ENCODE measurements around the gene MRPL32.
A peak's percentile ranks its signal among the peaks of the same experiment; 100 is the strongest.

MRPL32 gene

DNA sequence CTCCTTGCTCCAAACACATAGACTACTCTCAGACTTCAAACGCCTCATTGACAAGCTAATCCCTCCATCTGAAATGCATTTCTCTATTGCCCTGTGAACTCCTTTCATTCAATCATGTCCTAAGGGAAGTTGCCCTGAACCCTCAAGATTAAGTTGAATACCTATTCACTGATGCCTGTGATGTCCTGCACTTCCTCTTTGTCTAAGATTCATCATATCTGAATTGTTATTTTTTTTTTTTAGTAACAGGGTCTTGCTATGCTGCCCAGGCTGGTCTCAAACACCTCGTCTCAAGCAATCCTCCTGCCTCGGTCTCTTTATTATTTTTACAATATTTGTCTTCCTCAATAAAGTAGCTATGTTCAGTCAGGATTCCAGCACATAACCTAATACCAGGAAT, 3.4 kb upstream of the MRPL32 start:
- DNase-seq: no peak

DNA sequence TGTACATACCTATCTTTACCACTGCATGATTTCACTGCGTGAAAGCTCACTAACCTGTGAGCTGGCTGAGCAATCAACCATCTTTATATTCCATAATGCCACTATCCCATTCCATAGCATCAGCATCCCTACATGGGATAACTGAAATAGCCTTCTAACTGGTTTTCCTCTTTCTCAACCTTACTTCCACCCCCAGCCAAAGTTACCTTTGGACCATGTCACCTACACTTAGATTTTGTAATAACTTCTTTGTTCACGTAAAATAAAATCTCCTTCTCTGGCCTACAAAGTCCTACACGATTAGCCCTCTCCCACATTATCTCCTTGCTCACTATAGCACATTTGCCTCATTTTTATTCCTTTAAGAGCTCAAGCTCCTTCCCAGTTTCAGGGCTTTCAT, 2.7 kb upstream of the MRPL32 start:
- no peak for DNase-seq

DNA sequence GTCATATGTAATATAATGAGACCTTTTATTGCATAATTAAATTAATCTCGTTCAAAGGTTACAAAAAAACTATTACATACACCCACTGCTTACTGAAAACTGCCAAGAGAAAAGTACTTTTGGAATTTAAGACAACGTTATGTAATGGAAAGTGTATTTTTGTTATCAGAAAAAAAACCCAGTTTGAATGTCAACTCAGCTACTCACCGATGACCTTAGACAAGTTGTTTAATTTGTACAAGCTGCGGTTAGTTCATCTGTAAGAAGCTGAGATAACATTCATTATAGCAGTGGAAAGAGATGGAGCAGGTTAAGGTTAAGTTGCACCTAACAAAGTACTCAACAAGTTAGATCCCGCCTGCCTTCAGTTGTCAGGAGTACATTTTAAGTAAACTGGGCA, 1.3 kb upstream of the MRPL32 start:
- no peak for DNase-seq

DNA sequence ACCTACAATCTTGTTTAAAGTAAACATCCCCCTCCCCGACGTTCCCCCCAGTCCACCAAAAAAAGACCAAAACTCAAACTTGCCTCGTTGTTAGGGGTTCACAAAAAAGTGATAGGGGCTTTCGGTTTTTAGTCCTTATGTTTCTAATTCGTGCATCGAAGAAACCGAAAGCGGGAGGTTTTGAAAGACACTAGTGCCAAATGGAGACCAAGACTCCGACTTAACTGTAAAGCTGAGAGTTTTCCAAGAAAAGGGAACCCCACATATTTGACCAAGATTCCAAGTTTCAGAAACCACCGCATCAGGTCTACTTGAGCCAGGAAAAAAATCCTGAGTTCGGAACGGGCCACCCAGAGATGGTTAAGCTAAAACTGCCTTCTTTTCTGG, 736 bp upstream of the MRPL32 start:
- no peak for DNase-seq

DNA sequence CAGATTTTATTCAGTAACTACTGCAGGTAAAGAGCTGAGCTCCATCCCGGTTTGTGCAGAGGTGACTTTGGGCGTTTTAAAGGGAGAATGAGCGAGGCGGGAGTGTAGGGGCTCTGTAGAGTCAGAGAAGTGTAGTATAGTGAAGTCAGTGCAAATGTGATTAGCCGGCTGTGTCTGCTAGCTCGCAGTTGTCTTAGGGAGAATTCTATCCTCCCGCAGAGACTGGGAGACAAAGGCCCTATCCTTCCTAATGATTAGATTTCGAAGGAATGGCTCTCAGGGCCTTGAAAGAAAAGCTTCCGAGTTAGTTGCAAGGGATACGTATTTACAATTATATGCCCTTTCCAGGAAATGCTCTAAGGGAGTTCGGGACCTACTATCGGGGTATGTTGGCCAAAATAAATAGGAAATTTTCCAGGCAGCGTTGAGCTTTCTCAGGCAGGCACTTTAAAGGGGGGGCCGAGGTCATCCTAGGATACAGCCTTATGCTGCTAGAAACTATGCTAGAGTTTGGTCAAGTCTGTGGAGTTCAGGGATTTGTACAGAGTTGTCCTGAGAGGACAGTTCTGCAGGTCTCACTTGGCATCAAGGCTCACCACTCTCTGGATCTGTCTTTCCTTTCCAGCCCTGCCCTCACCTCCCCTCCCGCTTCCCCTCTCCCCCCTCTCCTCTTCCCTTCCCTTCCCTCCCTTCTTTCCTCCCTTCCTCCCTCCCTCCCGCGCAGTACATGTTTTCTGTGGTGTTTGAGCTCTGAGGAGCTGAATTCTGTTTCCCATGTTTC, 825 bp downstream of the MRPL32 start:
- no peak for DNase-seq

DNA sequence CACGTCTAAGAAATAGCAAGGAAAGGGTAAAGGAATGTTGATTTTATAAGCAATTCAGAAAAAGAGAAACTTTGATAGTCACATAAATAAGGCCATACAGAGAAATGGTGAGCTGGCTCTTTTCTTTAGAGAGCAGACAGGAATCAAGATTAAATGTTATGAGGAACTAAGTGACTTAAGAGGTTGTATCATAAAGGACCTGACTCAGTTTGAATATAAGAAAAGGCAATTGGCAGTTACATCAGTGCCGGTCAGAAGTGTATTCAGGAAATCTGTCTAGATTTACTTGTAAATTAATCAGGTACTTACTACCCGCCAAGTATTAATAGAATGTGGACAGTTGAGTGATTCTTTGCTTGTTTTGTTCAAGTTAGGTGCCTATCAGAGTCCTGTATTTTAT, 2.1 kb downstream of the MRPL32 start:
- DNase-seq: no peak

DNA sequence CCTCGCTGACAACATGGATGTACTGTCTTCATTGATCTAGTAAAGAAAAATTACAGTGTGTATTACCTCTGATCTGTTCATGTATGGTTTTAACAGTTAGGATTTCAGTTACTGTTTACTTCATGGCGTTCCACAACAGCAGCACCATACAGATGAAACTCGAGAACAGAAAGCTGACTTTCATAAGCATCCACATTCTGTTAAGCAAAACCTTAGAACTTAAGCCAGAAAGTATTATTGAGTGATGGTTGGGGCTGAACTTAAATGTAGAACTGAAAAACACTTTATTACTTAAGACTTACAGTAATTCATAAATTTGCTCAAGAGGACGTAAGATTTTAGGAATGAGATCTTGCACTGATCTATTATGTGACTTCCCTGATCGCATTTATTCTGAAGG, 3.7 kb downstream of the MRPL32 start:
- DNase-seq: no peak

DNA sequence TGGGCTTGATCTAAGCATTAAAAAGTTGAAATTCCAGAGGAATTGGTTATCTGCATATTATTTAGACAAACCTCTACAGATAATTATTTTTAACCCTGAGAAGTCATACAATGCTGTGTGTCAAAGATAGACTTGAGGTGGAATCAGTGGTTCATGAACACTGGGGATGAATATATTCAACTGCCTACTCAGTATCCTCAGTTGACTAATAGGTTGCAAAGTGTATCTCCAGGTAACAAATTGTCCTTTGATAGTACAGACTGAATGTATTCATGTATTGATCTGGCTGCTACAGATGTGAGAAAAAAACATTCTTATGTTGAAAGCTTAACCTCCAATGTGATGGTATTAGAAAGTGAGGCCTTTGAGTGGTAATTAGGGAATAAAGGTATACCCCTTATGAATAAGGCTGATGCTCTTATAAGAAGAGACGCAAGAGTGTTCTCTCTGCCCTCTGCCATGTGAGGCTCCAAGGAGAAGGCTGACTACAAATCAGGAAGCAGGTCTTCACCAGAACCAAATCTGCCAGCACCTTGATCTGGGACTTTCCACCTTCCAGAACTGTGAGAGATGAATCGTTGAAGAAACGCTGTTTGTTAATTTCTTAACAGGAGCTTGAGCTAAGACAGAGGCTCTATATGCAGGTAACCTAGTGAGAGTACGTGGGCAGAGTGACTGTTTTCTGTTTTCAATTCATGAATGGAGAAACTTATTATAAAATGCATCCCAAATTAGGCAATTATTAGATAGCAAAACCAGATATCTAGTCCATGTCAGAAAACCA, 7.5 kb downstream of the MRPL32 start:
- DNase-seq: no peak

DNA sequence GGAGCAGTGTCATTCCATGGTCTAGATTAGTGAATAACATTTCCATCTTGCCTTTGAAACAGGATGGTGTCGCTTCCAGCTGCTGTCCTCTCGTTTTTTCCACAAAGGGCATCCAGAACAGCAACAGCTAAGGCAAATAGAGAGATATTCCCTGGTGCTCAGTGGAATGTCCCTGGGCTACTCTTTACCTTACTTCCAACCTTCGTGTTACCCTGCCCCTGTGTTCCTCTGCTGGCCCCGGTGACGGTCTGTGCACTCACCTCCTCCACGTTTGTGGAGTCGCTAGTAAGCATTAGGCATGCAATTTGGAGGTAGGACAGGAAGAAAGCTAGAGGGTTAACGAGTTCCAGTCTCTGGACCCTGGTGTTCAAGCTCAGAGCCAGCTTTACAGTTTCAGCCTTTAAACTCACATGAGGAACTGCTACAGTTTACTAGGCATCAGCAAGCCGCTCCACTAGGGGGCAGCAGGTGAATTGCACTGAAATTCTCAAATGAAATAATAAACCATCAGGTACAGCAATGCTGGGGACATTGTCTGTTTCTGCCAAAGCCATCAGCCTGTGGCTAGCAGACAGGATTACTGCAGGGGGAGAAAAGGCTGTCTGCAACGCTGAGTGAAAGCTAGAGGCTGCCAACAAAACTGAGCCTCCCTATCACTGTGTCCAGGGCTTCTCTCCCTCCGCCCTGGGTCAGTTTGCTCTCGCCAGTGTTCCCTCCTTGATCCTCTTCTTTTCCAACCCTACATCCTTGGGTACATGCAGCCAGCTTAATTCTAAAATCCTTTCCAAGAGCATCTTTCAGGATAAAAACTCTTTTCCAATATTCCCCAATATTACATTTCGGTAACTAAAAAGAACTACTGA, 9.0 kb downstream of the MRPL32 start:
- DNase-seq: peak; percentile 74 to 80

DNA sequence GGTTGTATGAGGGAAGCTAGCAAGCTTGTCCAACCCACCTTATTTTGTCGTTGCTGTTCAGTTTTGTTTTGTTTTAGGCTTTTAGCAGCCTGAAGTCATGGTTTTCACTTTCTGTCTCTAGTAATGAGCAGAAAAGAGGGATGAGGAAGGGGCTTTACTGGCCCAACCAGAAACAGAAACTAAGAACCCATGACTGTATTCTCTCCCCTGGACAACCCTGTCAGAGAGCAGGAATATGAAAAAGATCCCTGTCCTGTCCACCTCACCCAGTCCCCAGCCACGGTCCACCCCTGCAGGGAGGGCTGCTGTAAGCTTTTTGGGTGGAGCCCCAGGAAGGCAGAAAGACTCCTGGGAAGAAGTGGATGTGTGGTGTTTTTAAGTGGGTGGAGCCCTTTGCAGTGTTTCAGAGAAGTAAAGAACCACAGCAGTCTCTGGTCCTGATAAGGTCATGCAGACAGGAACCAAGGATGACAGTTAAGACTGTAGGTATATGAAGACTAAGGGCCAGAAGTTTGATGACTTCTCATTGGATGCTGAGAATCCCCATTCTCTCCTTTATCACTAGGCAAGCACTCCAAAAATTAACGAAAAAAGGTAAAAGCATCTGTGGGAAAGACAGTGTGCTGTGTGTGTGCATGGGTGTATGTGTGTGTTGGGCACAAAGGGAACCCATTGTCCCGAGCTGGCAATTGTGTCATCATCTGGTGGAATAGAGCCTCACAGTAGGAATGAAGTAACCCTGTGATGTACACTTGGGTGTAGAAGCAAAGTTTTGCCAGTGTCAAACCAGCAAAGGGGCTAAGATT, 13.8 kb downstream of the MRPL32 start:
- no peak for DNase-seq

DNA sequence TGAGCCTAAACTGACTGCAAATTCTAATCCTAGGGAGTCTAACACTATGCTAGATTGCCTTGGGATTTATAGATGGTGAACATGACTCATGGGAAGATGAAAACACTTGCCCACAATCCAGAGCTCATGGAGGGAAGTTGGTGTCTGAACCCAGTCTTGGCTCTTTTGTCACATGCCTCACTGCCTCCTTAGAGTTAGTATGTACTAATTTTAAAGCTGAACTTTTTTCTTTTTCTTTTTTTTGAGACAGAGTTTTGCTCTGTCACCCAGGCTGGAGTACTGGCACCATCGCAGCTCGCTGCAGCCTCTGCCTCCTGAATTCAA, 14.4 kb downstream of the MRPL32 start:
- no peak for DNase-seq

DNA sequence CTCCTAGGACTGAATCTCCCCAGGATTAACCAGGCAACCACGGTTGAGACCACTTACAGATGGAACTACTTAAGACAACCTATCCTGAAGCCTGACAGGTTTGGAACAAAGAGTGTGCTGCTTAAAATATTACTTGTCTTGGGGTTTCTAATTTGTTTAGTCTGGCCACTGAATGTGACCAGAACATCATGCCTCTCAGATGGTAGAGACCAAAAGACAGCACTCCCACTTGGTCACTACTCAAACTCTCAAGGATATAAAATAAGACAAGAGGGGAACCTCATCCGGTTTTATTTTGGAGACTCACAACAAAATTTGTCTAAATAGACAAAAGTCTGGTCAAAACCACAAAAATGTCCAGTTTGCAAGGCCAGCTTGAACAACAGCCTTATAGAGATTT, 15.3 kb downstream of the MRPL32 start:
- no peak for DNase-seq

DNA sequence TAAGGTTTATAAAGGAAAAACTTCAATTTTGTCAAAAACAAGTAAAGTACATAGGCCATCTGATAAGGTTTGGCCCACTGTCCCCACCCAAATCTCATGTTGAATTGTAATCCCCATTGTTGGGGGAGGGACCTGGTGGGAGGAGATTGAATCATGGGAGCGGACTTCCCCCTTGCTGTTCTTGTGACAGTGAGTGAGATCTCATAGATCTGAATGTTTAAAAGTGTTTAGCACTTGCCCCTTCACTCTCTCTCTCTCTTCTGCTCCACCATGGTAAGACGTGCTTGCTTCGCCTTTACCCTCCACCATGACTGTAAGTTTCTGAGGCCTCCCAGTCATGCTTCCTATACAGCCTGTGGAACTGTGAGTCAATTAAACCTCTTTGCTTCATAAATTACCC, 18.2 kb downstream of the MRPL32 start:
- DNase-seq: no peak

DNA sequence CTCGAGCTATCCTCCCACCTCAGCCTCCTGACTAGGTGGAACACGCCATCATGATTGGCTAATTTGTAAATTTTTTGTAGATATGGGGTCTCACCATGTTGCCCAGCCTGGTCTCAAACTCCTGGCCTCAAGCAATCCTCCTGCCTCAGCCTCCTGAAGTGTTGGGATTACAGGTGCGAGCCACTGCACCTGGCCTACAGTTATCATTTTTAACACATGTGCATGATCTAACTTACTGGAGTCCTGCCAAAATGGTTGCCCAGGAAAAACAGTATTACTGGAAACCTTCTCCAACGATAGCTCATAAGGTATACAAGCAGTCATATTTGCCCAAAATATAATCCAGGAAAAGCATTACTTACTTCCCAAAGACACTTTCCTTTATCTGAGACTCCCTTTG, 20.2 kb downstream of the MRPL32 start:
- no peak for DNase-seq

DNA sequence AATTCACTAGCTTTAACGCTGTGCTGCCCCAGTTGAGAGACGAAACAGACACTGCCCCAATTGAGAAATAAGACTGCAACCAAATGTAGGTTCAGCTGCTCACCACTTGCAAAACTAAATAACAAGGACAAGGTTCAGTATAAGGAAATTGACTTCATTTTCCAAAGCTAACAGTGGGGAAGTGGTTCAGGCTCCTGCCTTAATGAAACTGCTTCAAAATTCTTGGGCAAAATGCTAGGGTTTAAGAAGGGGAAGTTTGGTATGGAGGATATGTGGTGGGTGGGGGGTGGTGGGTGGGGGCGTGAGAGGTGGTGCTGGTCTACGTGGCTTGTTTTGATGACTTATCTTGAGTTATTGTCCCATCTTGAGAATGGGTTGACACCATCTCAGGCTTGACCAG, 21.8 kb downstream of the MRPL32 start:
- no peak for DNase-seq

DNA sequence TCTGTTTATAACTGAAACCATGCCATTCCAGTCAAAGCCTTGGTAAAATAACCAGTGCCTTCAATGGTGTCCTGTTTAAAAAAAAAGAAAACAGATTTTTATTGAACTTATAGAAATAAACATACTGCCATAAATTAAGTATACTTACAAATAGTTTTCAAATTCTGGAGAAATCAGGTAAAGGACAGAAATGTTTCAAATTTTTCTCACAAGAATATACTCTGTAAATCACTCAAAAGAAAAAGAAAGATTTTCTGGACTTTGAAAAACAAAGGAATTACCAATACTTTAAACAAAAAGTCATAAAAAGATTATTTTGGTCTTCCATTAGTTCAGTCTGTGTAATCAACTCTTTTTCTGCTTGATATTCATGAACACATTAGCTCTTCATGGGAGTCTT, 23.9 kb downstream of the MRPL32 start:
- no peak for DNase-seq

DNA sequence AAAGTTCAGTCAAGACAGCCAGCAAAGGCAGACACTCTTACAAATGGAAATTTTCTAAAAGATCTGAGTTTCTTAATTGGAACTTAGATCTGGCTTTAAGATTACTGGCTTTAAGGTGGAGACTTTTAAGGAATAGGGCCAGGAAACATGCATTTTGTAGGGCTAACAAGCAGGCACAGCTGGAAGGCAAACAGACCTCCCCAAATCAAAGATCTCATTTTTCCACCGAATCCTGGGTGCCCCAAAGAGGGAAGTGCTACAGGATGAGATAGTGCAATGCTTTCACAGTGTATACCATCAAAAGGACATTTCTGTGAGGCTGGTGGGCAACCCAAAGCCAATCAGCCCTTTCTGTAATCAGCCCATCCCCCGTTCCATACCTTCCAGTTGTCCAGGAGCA, 27.4 kb downstream of the MRPL32 start:
- DNase-seq: no peak

DNA sequence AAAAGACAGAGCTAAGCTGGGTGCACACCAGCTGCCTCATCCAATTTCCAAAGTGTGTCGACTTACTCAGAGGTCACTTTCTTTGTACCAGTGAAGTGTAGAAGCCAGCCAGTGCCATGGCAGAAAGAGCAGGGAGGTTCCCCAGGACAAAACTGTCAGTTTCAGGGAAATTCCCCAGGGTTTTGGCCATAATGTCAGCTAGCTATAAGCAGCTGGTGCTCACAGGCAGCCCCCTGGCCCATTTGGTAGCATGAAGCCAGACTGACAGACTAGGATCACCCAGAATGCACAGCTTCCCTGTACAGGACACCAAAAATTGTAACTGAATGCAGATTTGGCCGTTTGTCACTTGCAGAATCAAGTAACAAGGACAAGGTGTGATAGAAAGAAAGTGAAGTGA, 28.6 kb downstream of the MRPL32 start:
- no peak for DNase-seq

DNA sequence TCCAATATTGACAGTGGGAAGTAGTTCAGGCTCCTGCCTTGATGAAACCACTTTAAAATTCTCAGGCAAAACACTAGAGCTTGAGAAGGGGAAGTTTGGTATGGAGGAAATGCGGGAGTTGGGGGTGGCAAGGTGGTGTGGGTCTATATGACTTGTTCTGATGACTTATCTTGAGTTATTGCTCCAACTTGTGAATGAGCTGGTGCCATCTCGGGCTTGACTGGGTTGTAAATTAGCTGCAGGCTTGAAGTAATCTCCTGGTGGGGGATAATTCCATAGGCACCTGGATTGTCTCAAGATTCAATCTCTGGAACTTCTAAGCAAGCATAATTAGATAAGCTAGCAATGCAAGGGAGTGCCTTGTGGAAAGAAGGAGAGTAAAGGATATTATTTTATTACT, 29.0 kb downstream of the MRPL32 start:
- no peak for DNase-seq

DNA sequence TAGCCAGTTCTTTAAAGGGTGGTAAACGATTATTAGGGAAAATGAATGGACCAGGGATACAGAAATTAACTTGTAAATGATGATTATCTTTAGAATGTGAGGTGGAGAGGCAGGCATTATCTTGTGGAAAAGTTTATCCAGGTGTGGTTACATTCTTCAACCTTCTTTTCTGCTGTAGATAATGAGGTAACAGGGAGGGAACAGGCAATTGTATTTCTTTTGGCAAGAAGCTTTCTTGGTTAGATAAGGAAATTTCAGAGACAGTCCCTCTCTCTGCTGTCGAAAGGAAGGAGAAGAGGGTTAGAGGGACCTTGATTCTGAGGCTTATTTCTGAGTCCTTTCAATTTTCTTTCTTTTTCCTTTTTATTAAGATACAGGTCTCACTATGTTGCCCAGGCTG, 32.1 kb downstream of the MRPL32 start:
- DNase-seq: no peak

DNA sequence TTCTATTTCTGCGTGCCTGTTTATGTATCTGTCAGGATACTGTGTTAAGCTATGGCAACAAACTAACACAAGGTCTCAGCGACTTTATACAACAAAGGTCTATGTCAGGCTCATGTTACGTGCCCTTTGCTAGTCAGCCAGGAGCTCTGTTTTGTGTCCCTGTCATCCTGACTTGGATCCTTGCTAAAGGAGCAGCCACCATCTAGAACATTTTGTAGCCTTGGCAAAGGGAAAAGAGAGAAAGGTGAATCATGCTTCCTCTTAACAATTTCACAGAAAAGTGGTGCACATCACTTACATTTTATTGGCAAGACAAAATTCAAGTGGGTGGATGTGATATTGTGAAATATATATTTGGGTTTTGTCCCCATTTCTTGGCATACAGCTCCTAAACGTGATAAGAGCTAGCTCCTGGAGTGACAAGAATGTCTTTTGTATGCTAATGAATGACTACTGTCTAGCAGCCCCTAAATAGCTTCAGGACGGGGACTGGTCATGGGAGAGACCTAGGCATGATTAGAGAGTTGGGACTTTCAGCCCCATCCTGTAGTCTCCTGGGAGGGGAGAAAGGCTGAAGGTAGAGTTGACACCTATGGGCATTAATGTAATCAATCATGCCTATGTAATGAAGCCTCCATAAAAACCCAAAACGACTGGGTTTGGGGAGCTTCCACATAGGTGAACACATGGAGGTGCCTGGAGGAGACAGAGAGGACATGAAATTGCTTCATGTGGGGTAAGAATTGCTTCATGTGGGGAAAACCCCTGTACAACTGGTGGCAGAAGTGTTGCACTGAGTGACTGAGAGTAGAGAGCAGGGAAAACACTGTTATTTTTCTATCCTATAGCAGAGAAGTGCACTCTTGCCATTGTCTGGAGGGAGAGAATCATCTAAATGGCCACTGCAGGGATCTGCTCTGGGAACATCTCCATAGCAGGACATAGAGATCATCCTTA, 33.0 kb downstream of the MRPL32 start:
- no peak for DNase-seq

DNA sequence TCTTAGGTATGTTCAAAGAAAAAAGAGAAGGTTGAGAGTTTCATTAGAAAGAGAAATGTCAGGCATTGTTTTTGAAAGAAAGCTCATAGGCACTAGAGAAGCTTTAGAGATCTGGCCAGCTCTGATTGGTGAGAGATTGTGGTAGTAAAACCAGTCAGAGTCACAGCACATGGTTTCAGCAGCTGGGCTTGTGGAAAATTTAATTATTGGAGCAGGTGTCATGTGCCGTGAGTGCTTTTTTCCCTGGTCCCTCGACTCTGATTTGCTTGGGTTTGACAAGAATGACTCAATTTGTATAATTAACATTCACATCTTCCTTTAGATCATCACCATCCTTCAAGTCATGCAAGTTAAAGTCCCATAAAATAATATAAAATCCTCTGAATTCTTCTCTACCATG, 35.2 kb downstream of the MRPL32 start:
- DNase-seq: no peak
